ENCODE data around the gene KDSR.

DNA sequence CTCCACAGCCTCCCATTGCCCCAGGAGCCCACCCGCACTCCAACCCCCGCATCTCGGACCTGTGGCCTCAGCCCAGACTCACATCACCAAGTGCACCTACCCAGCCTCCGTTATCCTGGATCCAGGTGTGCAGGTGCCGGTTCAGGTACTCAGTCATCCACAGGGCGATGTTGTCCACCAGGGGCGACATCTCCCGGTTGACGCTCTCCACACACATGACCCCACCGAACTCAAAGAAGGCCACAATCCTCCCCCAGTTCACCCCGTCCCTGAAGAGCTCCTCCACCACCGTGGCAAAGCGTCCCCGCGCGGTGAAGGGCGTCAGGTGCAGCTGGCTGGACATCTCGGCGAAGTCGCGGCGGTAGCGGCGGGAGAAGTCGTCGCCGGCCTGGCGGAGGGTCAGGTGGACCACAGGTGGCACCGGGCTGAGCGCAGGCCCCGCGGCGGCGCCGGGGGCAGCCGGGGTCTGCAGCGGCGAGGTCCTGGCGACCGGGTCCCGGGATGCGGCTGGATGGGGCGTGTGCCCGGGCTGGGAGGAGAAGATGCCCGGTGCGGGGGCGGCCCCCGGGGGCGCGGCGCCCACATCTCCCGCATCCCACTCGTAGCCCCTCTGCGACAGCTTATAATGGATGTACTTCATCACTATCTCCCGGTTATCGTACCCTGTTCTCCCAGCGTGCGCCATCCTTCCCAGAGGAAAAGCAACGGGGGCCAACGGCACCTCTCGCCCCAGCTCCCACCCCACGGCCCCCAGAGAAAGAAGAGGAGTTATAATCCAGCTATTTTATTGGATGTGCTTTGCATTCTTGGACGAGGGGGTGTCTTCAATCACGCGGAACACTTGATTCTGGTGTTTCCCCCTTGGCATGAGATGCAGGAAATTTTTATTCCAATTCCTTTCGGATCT is 48.8 kb downstream of the KDSR start:
- no peak for TF ChIP-seq ETV6 (CRISPR knock-in tag; conservative IDR thresholded peaks at IDR 0.05)
- no peak for TF ChIP-seq TCF7L2 (IDR thresholded peaks at IDR 0.05; ENCODE audit: low read depth, low read length)
- no peak for TF ChIP-seq AGO2 (optimal IDR thresholded peaks at IDR 0.05; ENCODE audit: low read depth, low read length)
- no peak for TF ChIP-seq EEA1 (CRISPR knock-in tag; IDR thresholded peaks at IDR 0.05; ENCODE audit: borderline replicate concordance)
- TF ChIP-seq, protein P1, sequence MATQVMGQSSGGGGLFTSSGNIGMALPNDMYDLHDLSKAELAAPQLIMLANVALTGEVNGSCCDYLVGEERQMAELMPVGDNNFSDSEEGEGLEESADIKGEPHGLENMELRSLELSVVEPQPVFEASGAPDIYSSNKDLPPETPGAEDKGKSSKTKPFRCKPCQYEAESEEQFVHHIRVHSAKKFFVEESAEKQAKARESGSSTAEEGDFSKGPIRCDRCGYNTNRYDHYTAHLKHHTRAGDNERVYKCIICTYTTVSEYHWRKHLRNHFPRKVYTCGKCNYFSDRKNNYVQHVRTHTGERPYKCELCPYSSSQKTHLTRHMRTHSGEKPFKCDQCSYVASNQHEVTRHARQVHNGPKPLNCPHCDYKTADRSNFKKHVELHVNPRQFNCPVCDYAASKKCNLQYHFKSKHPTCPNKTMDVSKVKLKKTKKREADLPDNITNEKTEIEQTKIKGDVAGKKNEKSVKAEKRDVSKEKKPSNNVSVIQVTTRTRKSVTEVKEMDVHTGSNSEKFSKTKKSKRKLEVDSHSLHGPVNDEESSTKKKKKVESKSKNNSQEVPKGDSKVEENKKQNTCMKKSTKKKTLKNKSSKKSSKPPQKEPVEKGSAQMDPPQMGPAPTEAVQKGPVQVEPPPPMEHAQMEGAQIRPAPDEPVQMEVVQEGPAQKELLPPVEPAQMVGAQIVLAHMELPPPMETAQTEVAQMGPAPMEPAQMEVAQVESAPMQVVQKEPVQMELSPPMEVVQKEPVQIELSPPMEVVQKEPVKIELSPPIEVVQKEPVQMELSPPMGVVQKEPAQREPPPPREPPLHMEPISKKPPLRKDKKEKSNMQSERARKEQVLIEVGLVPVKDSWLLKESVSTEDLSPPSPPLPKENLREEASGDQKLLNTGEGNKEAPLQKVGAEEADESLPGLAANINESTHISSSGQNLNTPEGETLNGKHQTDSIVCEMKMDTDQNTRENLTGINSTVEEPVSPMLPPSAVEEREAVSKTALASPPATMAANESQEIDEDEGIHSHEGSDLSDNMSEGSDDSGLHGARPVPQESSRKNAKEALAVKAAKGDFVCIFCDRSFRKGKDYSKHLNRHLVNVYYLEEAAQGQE (IDR thresholded peaks at IDR 0.05; ENCODE audit: borderline replicate concordance in 1 of 2, low read depth in 1 of 2, low read length in 2 of 2) = no peak
- TF ChIP-seq, protein P2, sequence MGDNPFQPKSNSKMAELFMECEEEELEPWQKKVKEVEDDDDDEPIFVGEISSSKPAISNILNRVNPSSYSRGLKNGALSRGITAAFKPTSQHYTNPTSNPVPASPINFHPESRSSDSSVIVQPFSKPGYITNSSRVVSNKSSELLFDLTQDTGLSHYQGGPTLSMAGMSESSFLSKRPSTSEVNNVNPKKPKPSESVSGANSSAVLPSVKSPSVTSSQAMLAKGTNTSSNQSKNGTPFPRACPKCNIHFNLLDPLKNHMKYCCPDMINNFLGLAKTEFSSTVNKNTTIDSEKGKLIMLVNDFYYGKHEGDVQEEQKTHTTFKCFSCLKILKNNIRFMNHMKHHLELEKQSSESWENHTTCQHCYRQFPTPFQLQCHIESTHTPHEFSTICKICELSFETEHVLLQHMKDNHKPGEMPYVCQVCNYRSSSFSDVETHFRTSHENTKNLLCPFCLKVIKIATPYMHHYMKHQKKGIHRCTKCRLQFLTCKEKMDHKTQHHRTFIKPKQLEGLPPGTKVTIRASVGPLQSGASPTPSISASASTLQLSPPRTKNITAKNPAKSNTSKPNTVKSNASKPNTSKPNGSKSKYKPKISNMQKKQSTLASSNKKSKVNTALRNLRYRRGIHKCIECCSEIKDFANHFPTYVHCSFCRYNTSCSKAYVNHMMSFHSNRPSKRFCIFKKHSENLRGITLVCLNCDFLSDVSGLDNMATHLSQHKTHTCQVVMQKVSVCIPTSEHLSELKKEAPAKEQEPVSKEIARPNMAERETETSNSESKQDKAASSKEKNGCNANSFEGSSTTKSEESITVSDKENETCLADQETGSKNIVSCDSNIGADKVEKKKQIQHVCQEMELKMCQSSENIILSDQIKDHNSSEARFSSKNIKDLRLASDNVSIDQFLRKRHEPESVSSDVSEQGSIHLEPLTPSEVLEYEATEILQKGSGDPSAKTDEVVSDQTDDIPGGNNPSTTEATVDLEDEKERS (CRISPR knock-in tag; IDR thresholded peaks at IDR 0.05) = no peak
- TF ChIP-seq ZNF776 (CRISPR knock-in tag; IDR thresholded peaks at IDR 0.05) = no peak

Data from HepG2 (cell line).